HG03460 (cell line): Measurements from ENCODE around the gene EIF1B.

Source experiments
- ATAC-seq: cut with Tn5 transposase; IDR thresholded peaks from one replicate; pipeline ENCODE4 v1.9.1; 2021; ENCODE audit not compliant: unreplicated experiment

The EIF1B gene

GRCh38 chr3:40340541-40341170 lies 31.1 kb downstream of the EIF1B start:
- no peak for ATAC-seq

- no peak for ATAC-seq
These were observed 32.2 kb downstream of the EIF1B start for GRCh38 chr3:40341671-40342070.

DNA sequence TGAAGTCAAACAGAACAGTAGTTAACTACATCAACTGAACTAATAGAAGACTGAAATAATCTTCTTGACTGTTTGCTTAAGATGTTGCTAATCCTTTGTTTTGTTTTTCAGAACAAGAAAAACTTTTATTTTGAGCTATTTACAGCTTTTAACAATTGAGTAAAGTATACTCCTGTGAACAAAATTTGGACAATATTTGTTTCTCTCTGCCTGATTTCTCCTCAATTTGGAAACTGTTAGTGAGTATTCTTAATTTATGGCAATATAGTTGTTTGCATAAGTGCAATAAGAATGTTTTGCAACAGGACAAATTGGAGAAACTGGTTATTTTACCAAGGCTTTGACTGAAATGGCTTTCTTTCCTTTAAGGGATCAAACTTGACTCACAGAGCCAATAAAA lies 41.0 kb downstream of the EIF1B start:
- ATAC-seq = no peak

DNA sequence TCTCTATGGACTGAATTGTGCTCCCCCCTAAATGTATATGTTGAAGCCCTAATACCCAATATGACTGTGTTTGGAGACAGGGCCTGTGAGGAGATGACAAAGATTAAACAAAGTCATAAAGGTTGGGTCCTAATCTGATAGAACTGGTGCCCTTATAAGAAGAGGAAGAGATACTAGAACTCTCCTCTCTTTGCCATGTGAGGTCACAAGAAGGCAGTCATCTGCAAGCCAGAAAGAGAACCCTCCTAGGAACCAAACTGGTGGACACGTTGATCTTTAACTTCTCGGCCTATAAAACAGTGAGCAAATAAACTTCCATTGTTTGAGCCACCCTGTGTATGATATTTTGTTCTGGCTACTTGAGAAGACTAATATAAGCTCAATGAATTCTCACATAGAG lies 45.9 kb downstream of the EIF1B start:
- ATAC-seq = no peak

DNA sequence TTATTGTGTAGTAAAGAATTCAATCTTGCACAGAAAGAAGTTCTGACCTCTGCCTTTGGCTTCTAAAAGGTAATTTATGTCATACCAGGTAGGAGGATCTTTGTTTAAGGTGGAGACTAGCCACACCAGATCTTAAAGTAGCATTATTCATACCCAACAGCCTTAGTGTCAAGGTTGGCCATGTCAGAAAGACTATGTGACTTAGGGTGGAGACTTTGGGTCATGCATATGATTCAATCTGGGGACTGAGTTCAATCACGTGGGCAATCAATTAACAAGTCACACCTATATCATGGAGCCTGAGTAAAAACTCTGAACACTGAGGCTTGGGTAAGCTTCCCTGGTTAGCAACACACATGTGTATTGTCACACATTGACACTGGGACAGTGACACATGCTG lies 48.9 kb downstream of the EIF1B start:
- ATAC-seq = no peak
